WTC11 (cell line): Measurements from ENCODE around the gene GRIK2. TPM values are rescaled to one million over a fixed set of nuclear protein-coding genes. Genes with fewer than 3 reads are reported as not detected.

Experiments used
- ATAC-seq: fragments of 200-7000 bp; cut with Tn5 transposase; 2 replicates; pipeline ENCODE4 v1.10.0; 2021; ENCODE audit warnings: mild to moderate bottlenecking, moderate library complexity
- CTCF ChIA-PET: fragments of 300-600 bp; sonication (Branson Sonifier 250); formaldehyde crosslinking; loops from one replicate; lab custom pipeline; 2021; ENCODE audit warnings: antibody characterized with exemption; lab: Charles Lee
- POLR2A ChIA-PET: fragments of 350-600 bp; sonication (Branson Sonifier 250); formaldehyde crosslinking; loops from one replicate; lab custom pipeline; 2021; ENCODE audit warnings: antibody characterized with exemption; lab: Charles Lee
- DNase-seq: peaks from one replicate; pipeline ENCODE4 v3.0.0; 2021; ENCODE audit warnings: low spot score
- H3K27ac Mint-ChIP-seq: 2 replicates; pipeline ENCODE4 v1.8.0; 2021; ENCODE audit warnings: mixed read lengths
- H3K27me3 Mint-ChIP-seq: 2 replicates; pipeline ENCODE4 v1.8.0; 2021; ENCODE audit warnings: low read depth, mild to moderate bottlenecking, moderate library complexity, mixed read lengths
- H3K36me3 Mint-ChIP-seq: 2 replicates; pipeline ENCODE4 v1.8.0; 2021; ENCODE audit warnings: mixed read lengths
- H3K4me1 Mint-ChIP-seq: 2 replicates; pipeline ENCODE4 v1.8.0; 2022; ENCODE audit warnings: mixed read lengths
- H3K4me3 Mint-ChIP-seq: 2 replicates; pipeline ENCODE4 v1.8.0; 2021; ENCODE audit warnings: mild to moderate bottlenecking, moderate library complexity, mixed read lengths
- H3K9me3 Mint-ChIP-seq: 2 replicates; pipeline ENCODE4 v1.8.0; 2021; ENCODE audit warnings: mixed read lengths
- EMX1 ChIP-seq: fragments of 250-450 bp; sonication (Bioruptor Pico); IDR thresholded peaks from 2 replicates; pipeline ENCODE4 v1.8.0; 2021; ENCODE audit warnings: mild to moderate bottlenecking
- GRHL2 ChIP-seq: fragments of 250-450 bp; sonication (Bioruptor Pico); IDR thresholded peaks from 2 replicates; pipeline ENCODE4 v1.8.0; 2022; ENCODE audit warnings: mild to moderate bottlenecking, moderate library complexity; ENCODE audit not compliant: insufficient replicate concordance, severe bottlenecking
- SMAD3 ChIP-seq: sonication (generic); formaldehyde crosslinking; IDR thresholded peaks from 2 replicates; pipeline ENCODE4 v1.8.0; 2022; ENCODE audit warnings: missing genetic modification reagents, mild to moderate bottlenecking, borderline replicate concordance
- TEAD4 ChIP-seq: sonication (generic); formaldehyde crosslinking; IDR thresholded peaks from 2 replicates; pipeline ENCODE4 v1.8.0; 2022; ENCODE audit warnings: mild to moderate bottlenecking, missing genetic modification reagents
- total RNA-seq: library from RNA; stranded (reverse); gene quantifications from 3 replicates; pipeline ENCODE4 v1.2.3, GENCODE V29; 2021
- TF ChIP-seq, protein P1 (sequence below): sonication (generic); formaldehyde crosslinking; IDR thresholded peaks from 2 replicates; pipeline ENCODE4 v1.8.1; 2022; ENCODE audit warnings: missing genetic modification reagents, borderline replicate concordance

GRIK2 gene
- total RNA-seq, 1 experiment from 2014 or later, result 2.7 TPM

GRCh38 chr6:102115911-102116310 is 722.4 kb downstream of the GRIK2 start (continued):
- TF ChIP-seq EMX1, result no peak
- TF ChIP-seq GRHL2 (CRISPR knock-in tag), result no peak
- TF ChIP-seq SMAD3 (CRISPR knock-in tag), result no peak

- H3K4me3 Mint-ChIP-seq, result no peak overlapping the region
- TF ChIP-seq, protein P1, sequence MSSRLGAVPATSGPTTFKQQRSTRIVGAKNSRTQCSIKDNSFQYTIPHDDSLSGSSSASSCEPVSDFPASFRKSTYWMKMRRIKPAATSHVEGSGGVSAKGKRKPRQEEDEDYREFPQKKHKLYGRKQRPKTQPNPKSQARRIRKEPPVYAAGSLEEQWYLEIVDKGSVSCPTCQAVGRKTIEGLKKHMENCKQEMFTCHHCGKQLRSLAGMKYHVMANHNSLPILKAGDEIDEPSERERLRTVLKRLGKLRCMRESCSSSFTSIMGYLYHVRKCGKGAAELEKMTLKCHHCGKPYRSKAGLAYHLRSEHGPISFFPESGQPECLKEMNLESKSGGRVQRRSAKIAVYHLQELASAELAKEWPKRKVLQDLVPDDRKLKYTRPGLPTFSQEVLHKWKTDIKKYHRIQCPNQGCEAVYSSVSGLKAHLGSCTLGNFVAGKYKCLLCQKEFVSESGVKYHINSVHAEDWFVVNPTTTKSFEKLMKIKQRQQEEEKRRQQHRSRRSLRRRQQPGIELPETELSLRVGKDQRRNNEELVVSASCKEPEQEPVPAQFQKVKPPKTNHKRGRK, result peak; percentile 74; the same call in 1 of the 2 replicates
- no peak for TF ChIP-seq TEAD4
- no peak overlapping the region for H3K27ac Mint-ChIP-seq
- CTCF ChIA-PET, result no interaction called here
- no peaks in the 10 kb centered on the region for H3K4me1 Mint-ChIP-seq
- POLR2A ChIA-PET, result no interaction called here
- no peaks in the 10 kb centered on the region for H3K27me3 Mint-ChIP-seq
- H3K9me3 Mint-ChIP-seq, result peaks cover 9% of the 10 kb centered on the region; the same call in 1 of the 2 replicates
- ATAC-seq (no peak), DNase-seq (no peak)
- H3K36me3 Mint-ChIP-seq, result no peaks in the 10 kb centered on the region
These were observed 724.5 kb downstream of the GRIK2 start for GRCh38 chr6:102118034-102118433.
